ENCODE measurements around the gene GUCA2A. TPM values are rescaled to one million over a fixed set of nuclear protein-coding genes. Genes with fewer than 3 reads are reported as not detected.

GUCA2A gene
- total and polyA plus RNA-seq, 2 of the 8 experiments (the other 6 are each of a cell fraction or from before 2014, with no cell fraction given): not detected

DNA sequence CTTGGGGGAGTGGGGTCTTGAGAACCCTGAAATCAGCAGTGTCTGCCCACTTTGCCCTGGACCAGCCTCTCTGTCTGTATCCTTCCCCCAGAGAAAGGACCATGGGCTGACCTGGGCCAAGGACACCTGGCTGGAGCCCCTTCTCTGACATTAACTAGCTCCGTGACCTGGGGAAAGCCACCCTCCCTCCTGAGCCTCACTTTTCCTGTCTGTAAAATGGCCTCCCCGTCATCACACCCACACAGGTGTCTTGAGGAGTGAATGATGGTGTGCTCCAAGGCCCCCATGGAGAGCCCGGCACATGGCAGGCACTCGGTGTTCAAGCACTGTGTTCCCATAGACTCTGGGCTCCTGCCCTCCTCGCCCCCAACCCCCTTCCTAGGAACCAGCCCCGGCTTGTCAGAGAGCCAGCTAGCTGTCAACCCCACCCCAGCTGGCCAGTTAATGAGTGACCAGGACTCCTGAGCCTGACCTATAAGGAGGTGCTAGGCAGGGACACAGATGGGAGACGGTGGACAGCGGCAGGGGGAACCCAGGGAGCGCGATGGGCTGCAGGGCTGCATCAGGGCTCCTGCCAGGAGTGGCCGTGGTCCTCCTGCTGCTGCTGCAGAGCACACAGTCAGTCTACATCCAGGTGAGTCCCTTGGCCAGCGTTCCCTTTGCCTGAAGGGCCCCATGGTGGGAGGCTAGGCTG is 11.5 kb downstream of the GUCA2A start, which contains the start of gene GUCA2B (continued):
- TF ChIP-seq SP1 (IDR thresholded peaks at IDR 0.05; ENCODE audit: low read depth, low read length) (no peak), RAD21 (IDR thresholded peaks at IDR 0.05 in 1 of 2, conservative IDR thresholded peaks at IDR 0.05 in 1 of 2; ENCODE audit: low read depth in 2 of 2, low read length in 2 of 2) (no peak), POLR2AphosphoS5 (IDR thresholded peaks at IDR 0.05; ENCODE audit: low read depth, low read length) (no peak), SIRT6 (IDR thresholded peaks at IDR 0.05; ENCODE audit: low read length) (no peak)

All from H1 (cell line).